Breast epithelium (tissue), 3 donors: ENCODE measurements around the gene MESD.

Experiments
- POLR2A ChIP-seq: fragments of 450-650 bp; IDR thresholded peaks from one replicate; pipeline ENCODE4 v1.6.1; 2016; ENCODE audit warnings: antibody characterized with exemption, mild to moderate bottlenecking, moderate library complexity
- POLR2AphosphoS5 ChIP-seq, 3 donors: sonication (generic); formaldehyde crosslinking; IDR thresholded peaks; one replicate each; pipeline ENCODE4 v1.6.1; 2017; ENCODE audit warnings: antibody characterized with exemption in 3 of 3
- TF ChIP-seq, protein P1 (sequence below), 3 donors: fragments of 450-650 bp; IDR thresholded peaks; one replicate each; pipeline ENCODE4 v1.5.1; 2016 to 2017; ENCODE audit warnings: antibody characterized with exemption in 3 of 3, mild to moderate bottlenecking in 3 of 3, moderate library complexity in 3 of 3

DNA sequence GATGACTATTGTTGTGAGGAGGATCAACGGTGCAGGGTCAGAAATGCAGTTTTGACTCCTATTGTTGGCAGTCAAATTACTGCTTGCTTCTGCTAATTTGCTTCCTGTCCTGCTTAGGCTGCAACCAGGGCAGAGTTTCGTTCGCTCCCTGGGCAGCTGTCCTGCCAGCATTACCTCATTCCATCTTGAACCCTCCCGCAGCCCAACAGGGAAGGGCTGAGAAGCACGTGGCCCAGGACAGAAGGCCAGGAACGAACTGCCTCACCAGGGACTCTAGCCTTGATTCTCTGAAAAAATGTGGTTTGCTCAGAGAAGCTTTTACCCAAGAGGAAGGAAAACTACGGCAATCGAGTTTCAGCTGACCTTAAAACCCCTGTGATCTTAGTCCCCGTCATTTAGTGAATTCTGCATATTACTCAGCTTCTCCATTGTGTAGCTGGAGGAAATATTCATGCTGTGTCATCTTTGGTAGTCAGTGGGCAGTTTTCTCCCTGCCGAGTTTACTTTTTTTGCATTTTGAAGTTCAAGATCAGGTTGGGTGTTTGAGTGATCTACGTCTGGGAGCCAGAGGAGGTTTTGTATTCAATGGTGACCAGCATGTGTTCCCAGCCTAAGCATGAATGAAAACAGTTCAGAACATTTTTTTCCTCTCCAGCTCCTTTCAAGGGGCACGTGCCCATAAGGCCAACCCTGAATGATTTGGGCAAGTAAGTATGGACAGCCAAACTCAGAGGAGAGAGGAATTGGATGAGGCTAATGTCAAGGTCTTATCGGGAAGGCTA, 34.1 kb upstream of the MESD start:
- TF ChIP-seq, protein P1, sequence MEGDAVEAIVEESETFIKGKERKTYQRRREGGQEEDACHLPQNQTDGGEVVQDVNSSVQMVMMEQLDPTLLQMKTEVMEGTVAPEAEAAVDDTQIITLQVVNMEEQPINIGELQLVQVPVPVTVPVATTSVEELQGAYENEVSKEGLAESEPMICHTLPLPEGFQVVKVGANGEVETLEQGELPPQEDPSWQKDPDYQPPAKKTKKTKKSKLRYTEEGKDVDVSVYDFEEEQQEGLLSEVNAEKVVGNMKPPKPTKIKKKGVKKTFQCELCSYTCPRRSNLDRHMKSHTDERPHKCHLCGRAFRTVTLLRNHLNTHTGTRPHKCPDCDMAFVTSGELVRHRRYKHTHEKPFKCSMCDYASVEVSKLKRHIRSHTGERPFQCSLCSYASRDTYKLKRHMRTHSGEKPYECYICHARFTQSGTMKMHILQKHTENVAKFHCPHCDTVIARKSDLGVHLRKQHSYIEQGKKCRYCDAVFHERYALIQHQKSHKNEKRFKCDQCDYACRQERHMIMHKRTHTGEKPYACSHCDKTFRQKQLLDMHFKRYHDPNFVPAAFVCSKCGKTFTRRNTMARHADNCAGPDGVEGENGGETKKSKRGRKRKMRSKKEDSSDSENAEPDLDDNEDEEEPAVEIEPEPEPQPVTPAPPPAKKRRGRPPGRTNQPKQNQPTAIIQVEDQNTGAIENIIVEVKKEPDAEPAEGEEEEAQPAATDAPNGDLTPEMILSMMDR (IDR thresholded peaks at IDR 0.05): no peak
- TF ChIP-seq POLR2A: no peak
- TF ChIP-seq POLR2AphosphoS5 (IDR thresholded peaks at IDR 0.05): peak in 2 of 3 donors; percentile 15 to 90
